ENCODE measurements around the gene GABBR1.

Gene GABBR1

GRCh38 chr6:29631860-29632731, 887 bp downstream of the GABBR1 start:
- H3K4me1 ChIP-seq (ENCODE audit: control insufficient read depth in 2 of 2, insufficient read depth in 2 of 2, low read length in 2 of 2): peaks cover 14 to 24% of the 10 kb centered on the region in 2 donors
- H3K27me3 ChIP-seq (ENCODE audit: control insufficient read depth in 2 of 2, insufficient read depth in 2 of 2, low read length in 2 of 2): peaks cover 13 to 15% of the 10 kb centered on the region in 2 donors
- H3K4me3 ChIP-seq (ENCODE audit: low read length in 2 of 2): peak overlapping the region; percentile 68 to 71
- no peaks in the 10 kb centered on the region for H3K36me3 ChIP-seq (ENCODE audit: control insufficient read depth in 2 of 2, insufficient read depth in 2 of 2, low read length in 2 of 2)
- H3K9ac ChIP-seq (ENCODE audit: low read depth in 1 of 2, low read length in 2 of 2): peak overlapping the region; percentile 39 to 41
- peak overlapping the region; percentile 32 to 59 for H3K27ac ChIP-seq (ENCODE audit: low read depth in 2 of 2, low read length in 2 of 2)
- H3K9me3 ChIP-seq (ENCODE audit: control insufficient read depth in 2 of 2, low read length in 2 of 2): no peaks in the 10 kb centered on the region

DNA sequence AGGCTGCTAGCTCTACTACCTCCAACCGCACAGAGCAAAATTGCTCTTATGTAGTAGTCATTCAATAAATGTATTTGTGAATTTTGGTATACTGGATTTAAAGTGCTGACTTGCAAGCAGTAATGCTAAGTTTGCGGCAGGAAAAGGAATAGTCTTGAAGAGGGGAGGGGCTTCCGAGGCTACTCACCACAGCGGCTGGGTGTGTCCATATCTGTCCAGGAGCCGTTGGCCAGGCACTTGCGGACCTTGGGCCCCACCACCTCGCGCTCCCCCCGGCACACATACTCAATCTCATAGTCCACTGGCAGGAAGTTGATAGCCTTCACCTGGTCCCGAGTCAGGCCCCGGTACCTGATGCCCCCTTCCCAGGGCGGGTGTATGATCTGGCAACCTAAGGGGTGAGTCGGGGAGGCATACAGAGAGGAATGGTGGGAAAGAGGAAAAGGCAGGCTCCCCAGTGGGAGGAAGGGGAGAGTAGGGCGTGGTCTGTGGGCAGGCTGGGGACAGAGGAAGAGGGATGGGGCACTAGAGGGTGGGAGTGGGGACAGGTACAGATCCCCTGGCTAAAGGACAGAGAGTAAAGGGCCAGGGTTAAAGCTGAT, 1.7 kb downstream of the GABBR1 start:
- H3K4me3 ChIP-seq (ENCODE audit: low read length in 2 of 2): no peak overlapping the region
- peaks cover 13 to 15% of the 10 kb centered on the region in 2 donors for H3K27me3 ChIP-seq (ENCODE audit: control insufficient read depth in 2 of 2, insufficient read depth in 2 of 2, low read length in 2 of 2)

GRCh38 chr6:29630315-29630714, 2.7 kb downstream of the GABBR1 start:
- H3K9ac ChIP-seq (ENCODE audit: low read depth in 1 of 2, low read length in 2 of 2): no peak overlapping the region
- no peak overlapping the region for H3K4me3 ChIP-seq (ENCODE audit: low read length in 2 of 2)
- peaks cover 14 to 24% of the 10 kb centered on the region in 2 donors for H3K4me1 ChIP-seq (ENCODE audit: control insufficient read depth in 2 of 2, insufficient read depth in 2 of 2, low read length in 2 of 2)
- no peak overlapping the region for H3K27ac ChIP-seq (ENCODE audit: low read depth in 2 of 2, low read length in 2 of 2)
- H3K36me3 ChIP-seq (ENCODE audit: control insufficient read depth in 2 of 2, insufficient read depth in 2 of 2, low read length in 2 of 2): no peaks in the 10 kb centered on the region
- H3K27me3 ChIP-seq (ENCODE audit: control insufficient read depth in 2 of 2, insufficient read depth in 2 of 2, low read length in 2 of 2): peaks cover 13 to 15% of the 10 kb centered on the region in 2 donors
- H3K9me3 ChIP-seq (ENCODE audit: control insufficient read depth in 2 of 2, low read length in 2 of 2): no peaks in the 10 kb centered on the region

More for the DNA sequence above, 1.7 kb downstream of the GABBR1 start:
- Histone ChIP-seq H3K27ac (ENCODE audit: low read depth in 2 of 2, low read length in 2 of 2) (no peak overlapping the region), H3K9me3 (ENCODE audit: control insufficient read depth in 2 of 2, low read length in 2 of 2) (no peaks in the 10 kb centered on the region), H3K4me1 (ENCODE audit: control insufficient read depth in 2 of 2, insufficient read depth in 2 of 2, low read length in 2 of 2) (peaks cover 14 to 24% of the 10 kb centered on the region in 2 donors), H3K9ac (ENCODE audit: low read depth in 1 of 2, low read length in 2 of 2) (no peak overlapping the region), H3K36me3 (ENCODE audit: control insufficient read depth in 2 of 2, insufficient read depth in 2 of 2, low read length in 2 of 2) (no peaks in the 10 kb centered on the region)

DNA sequence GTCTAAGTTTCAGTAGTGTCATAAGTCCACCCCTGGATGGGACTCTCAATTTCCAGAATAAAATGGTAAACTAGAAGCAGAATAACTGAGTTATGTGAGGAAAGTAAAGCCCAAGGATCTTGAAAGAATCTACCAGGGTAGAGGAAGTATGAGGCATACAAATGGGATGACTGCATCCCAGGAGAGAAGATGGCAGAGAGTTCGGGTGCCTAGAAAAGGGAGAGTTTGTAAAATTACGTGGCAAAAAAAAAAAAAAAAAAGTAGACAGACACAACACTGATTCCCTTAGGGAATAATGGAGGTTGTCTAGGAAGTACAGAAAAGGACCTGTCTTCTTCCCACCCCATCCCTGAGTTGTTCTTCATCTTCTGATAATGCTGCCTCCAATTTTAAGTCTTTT, 3.4 kb downstream of the GABBR1 start:
- H3K27me3 ChIP-seq (ENCODE audit: control insufficient read depth in 2 of 2, insufficient read depth in 2 of 2, low read length in 2 of 2): peaks cover 13 to 15% of the 10 kb centered on the region in 2 donors
- H3K27ac ChIP-seq (ENCODE audit: low read depth in 2 of 2, low read length in 2 of 2): no peak overlapping the region
- H3K9ac ChIP-seq (ENCODE audit: low read depth in 1 of 2, low read length in 2 of 2): no peak overlapping the region
- H3K36me3 ChIP-seq (ENCODE audit: control insufficient read depth in 2 of 2, insufficient read depth in 2 of 2, low read length in 2 of 2): no peaks in the 10 kb centered on the region
- H3K9me3 ChIP-seq (ENCODE audit: control insufficient read depth in 2 of 2, low read length in 2 of 2): no peaks in the 10 kb centered on the region
- H3K4me3 ChIP-seq (ENCODE audit: low read length in 2 of 2): no peak overlapping the region
- H3K4me1 ChIP-seq (ENCODE audit: control insufficient read depth in 2 of 2, insufficient read depth in 2 of 2, low read length in 2 of 2): peaks cover 14 to 24% of the 10 kb centered on the region in 2 donors

- H3K36me3 ChIP-seq (ENCODE audit: control insufficient read depth in 2 of 2, insufficient read depth in 2 of 2, low read length in 2 of 2): no peaks in the 10 kb centered on the region
- H3K4me3 ChIP-seq (ENCODE audit: low read length in 2 of 2): peak overlapping the region; percentile 68 to 82
- H3K27ac ChIP-seq (ENCODE audit: low read depth in 2 of 2, low read length in 2 of 2): peak overlapping the region; percentile 46 to 52
- H3K9ac ChIP-seq (ENCODE audit: low read depth in 1 of 2, low read length in 2 of 2): peak overlapping the region; percentile 41 to 59
- peaks cover 14 to 22% of the 10 kb centered on the region in 2 donors for H3K4me1 ChIP-seq (ENCODE audit: control insufficient read depth in 2 of 2, insufficient read depth in 2 of 2, low read length in 2 of 2)
- no peaks in the 10 kb centered on the region for H3K9me3 ChIP-seq (ENCODE audit: control insufficient read depth in 2 of 2, low read length in 2 of 2)
- H3K27me3 ChIP-seq (ENCODE audit: control insufficient read depth in 2 of 2, insufficient read depth in 2 of 2, low read length in 2 of 2): peaks cover 13 to 15% of the 10 kb centered on the region in 2 donors
These were observed 4.3 kb downstream of the GABBR1 start for GRCh38 chr6:29628419-29629281.

DNA sequence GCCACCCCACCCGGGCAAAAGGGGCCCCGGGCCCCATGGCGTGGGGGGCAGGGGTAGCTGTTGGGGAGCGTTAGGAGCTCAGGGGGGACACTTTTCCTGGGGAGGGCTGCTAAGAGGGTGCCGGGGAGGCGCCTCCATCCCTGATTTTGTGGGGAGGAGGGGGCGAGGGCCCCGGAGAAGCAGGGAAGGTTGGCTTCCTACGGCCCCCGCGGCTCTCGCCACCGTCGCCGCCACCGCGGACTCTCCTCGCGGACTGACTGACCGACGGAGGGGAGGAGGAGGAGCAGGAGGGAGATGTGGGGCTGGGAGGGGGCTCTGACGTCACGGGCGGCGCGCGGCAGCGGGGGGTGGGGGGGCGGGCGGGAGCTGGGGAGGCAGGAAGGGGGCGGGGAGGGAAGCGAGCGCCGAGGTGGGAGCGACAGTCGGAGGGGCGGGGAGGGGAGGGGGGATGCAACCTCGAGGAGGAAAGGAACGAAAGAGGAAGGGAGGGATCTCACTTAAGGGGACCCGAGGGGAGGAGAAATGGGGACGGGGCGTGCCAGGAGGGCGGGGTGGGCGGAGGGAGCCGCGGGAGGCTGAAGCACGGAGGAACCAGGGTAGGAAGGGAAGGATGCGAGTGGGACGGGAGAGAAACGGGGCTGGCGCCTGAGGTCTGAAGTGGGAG, 5.1 kb downstream of the GABBR1 start:
- no peaks in the 10 kb centered on the region for H3K36me3 ChIP-seq (ENCODE audit: control insufficient read depth in 2 of 2, insufficient read depth in 2 of 2, low read length in 2 of 2)
- peak overlapping the region; percentile 68 to 82 for H3K4me3 ChIP-seq (ENCODE audit: low read length in 2 of 2)
- H3K27me3 ChIP-seq (ENCODE audit: control insufficient read depth in 2 of 2, insufficient read depth in 2 of 2, low read length in 2 of 2): peaks cover 13 to 15% of the 10 kb centered on the region in 2 donors
- peak overlapping the region; percentile 41 to 61 for H3K9ac ChIP-seq (ENCODE audit: low read depth in 1 of 2, low read length in 2 of 2)
- H3K9me3 ChIP-seq (ENCODE audit: control insufficient read depth in 2 of 2, low read length in 2 of 2): no peaks in the 10 kb centered on the region
- peaks cover 11 to 19% of the 10 kb centered on the region in 2 donors for H3K4me1 ChIP-seq (ENCODE audit: control insufficient read depth in 2 of 2, insufficient read depth in 2 of 2, low read length in 2 of 2)
- peak overlapping the region; percentile 46 to 52 for H3K27ac ChIP-seq (ENCODE audit: low read depth in 2 of 2, low read length in 2 of 2)

- peaks cover 10 to 17% of the 10 kb centered on the region in 2 donors for H3K4me1 ChIP-seq (ENCODE audit: control insufficient read depth in 2 of 2, insufficient read depth in 2 of 2, low read length in 2 of 2)
- H3K9ac ChIP-seq (ENCODE audit: low read depth in 1 of 2, low read length in 2 of 2): peak overlapping the region in 1 of 2 donors; percentile 61
- H3K27me3 ChIP-seq (ENCODE audit: control insufficient read depth in 2 of 2, insufficient read depth in 2 of 2, low read length in 2 of 2): peaks cover 13 to 14% of the 10 kb centered on the region in 2 donors
- H3K4me3 ChIP-seq (ENCODE audit: low read length in 2 of 2): peak overlapping the region; percentile 41 to 48
- H3K27ac ChIP-seq (ENCODE audit: low read depth in 2 of 2, low read length in 2 of 2): no peak overlapping the region
- H3K36me3 ChIP-seq (ENCODE audit: control insufficient read depth in 2 of 2, insufficient read depth in 2 of 2, low read length in 2 of 2): no peaks in the 10 kb centered on the region
- H3K9me3 ChIP-seq (ENCODE audit: control insufficient read depth in 2 of 2, low read length in 2 of 2): no peaks in the 10 kb centered on the region
These were observed 5.8 kb downstream of the GABBR1 start for GRCh38 chr6:29626948-29627754.

DNA sequence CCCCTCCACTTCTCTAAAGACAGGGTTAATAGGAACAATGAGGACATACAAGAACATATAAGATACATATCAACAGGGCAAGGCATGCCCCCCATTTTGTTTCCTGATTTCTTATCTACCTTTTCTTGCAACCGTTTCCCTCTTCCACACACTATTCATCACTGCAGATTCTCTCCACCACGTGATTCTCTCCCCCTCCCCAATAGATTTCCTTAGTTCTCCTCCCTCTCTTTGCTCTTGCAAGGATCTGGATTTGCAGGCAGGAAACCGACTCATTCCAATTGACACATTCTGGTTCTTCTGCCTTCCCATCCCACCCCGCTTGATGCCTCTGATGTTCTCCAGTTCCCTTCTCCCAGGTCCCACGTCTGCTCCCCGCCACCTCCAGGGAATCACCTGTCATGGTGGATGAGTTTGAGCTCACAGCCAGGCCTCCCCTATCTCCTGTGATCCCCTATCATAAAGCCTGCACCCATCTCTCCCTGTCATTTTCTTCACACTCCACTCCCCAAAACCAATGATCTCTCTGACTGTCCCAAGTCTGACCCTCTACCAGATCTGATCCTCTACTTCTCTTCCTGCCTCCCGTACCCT, 7.5 kb downstream of the GABBR1 start:
- H3K9me3 ChIP-seq (ENCODE audit: control insufficient read depth in 2 of 2, low read length in 2 of 2): no peaks in the 10 kb centered on the region
- H3K4me1 ChIP-seq (ENCODE audit: control insufficient read depth in 2 of 2, insufficient read depth in 2 of 2, low read length in 2 of 2): peaks cover 6 to 13% of the 10 kb centered on the region in 2 donors
- no peak overlapping the region for H3K9ac ChIP-seq (ENCODE audit: low read depth in 1 of 2, low read length in 2 of 2)
- H3K27ac ChIP-seq (ENCODE audit: low read depth in 2 of 2, low read length in 2 of 2): no peak overlapping the region
- peaks cover 0 to 4% of the 10 kb centered on the region in 2 donors for H3K36me3 ChIP-seq (ENCODE audit: control insufficient read depth in 2 of 2, insufficient read depth in 2 of 2, low read length in 2 of 2)
- no peak overlapping the region for H3K4me3 ChIP-seq (ENCODE audit: low read length in 2 of 2)
- H3K27me3 ChIP-seq (ENCODE audit: control insufficient read depth in 2 of 2, insufficient read depth in 2 of 2, low read length in 2 of 2): peaks cover 3 to 5% of the 10 kb centered on the region in 2 donors
